ENCODE results near the gene CSMD2.

Gene CSMD2

GRCh38 chr1:33986390-33987095 lies 178.5 kb downstream of the CSMD2 start:
- Histone ChIP-seq H3K4me3 (ENCODE audit: low read depth, low read length) (no peak overlapping the region), H3K9me3 (ENCODE audit: control insufficient read depth, insufficient read depth, low read length) (no peaks in the 10 kb centered on the region), H3K36me3 (ENCODE audit: control insufficient read depth, insufficient read depth, low read length) (no peaks in the 10 kb centered on the region), H3K27me3 (ENCODE audit: control insufficient read depth, insufficient read depth, low read length) (no peaks in the 10 kb centered on the region), H3K9ac (ENCODE audit: low read depth, low read length) (no peak overlapping the region), H3K4me1 (ENCODE audit: control insufficient read depth, insufficient read depth, low read length) (no peaks in the 10 kb centered on the region)

DNA sequence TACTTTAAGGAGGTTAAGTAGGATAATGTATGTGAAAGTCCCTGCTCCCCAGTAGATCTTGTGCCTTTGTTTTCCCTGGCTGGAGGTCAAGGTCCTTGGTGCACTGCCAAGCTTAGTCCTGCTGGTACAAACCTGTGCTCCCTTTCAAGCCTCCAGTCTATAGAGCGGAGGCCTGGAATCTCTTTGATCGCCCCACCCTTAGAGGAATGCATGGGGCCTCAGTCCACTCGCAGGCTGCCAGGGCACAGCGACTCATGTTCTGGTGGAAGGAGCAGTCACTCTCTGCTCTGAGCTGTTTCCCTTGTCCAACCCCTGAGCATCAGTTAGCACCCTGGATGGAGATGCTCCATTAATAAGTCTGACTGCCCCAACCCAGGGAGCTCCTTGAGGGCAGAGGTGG lies 179.4 kb downstream of the CSMD2 start:
- Histone ChIP-seq H3K4me3 (ENCODE audit: low read depth, low read length) (no peak overlapping the region), H3K27me3 (ENCODE audit: control insufficient read depth, insufficient read depth, low read length) (no peaks in the 10 kb centered on the region), H3K9ac (ENCODE audit: low read depth, low read length) (no peak overlapping the region), H3K4me1 (ENCODE audit: control insufficient read depth, insufficient read depth, low read length) (no peaks in the 10 kb centered on the region), H3K9me3 (ENCODE audit: control insufficient read depth, insufficient read depth, low read length) (no peaks in the 10 kb centered on the region), H3K36me3 (ENCODE audit: control insufficient read depth, insufficient read depth, low read length) (no peaks in the 10 kb centered on the region)

DNA sequence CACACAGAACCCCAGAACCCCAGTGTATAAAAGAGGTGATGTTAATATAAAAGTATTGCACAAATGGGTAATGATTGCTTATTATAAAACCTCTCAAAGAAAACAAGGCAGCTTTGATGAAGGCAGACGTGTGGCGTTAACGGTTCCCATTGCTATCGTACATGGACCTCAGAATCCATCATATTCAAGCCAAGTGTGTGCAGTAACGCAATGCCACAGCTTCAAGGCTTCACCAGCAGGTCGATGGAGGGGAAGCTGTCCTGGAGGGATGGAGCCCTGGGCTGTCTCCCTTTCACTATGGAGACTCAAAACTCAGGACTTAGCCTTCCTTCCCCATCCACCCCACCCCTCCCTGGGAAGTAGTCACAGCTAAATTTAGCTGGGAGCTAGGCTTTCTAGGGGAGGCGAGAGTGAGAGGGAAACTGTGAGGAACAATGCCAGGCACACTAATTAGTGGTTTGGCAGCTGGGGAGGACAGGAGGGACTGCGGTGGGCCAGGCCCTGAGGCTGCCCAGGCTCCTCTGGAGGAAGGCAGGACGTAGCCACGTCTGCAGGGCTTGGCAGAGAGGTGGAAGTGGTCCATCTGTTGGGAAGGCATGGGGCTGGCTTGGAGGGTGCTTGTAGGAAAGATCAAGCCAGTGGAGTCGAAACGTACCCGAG lies 180.0 kb downstream of the CSMD2 start:
- no peak overlapping the region for H3K9ac ChIP-seq (ENCODE audit: low read depth, low read length)
- H3K36me3 ChIP-seq (ENCODE audit: control insufficient read depth, insufficient read depth, low read length): no peaks in the 10 kb centered on the region
- H3K4me3 ChIP-seq (ENCODE audit: low read depth, low read length): no peak overlapping the region
- no peaks in the 10 kb centered on the region for H3K9me3 ChIP-seq (ENCODE audit: control insufficient read depth, insufficient read depth, low read length)
- H3K27me3 ChIP-seq (ENCODE audit: control insufficient read depth, insufficient read depth, low read length): no peaks in the 10 kb centered on the region
- H3K4me1 ChIP-seq (ENCODE audit: control insufficient read depth, insufficient read depth, low read length): no peaks in the 10 kb centered on the region

- H3K9ac ChIP-seq (ENCODE audit: low read depth, low read length): no peak overlapping the region
- H3K27me3 ChIP-seq (ENCODE audit: control insufficient read depth, insufficient read depth, low read length): no peaks in the 10 kb centered on the region
- H3K4me3 ChIP-seq (ENCODE audit: low read depth, low read length): no peak overlapping the region
- H3K9me3 ChIP-seq (ENCODE audit: control insufficient read depth, insufficient read depth, low read length): no peaks in the 10 kb centered on the region
- H3K4me1 ChIP-seq (ENCODE audit: control insufficient read depth, insufficient read depth, low read length): no peaks in the 10 kb centered on the region
- H3K36me3 ChIP-seq (ENCODE audit: control insufficient read depth, insufficient read depth, low read length): no peaks in the 10 kb centered on the region
Observed at GRCh38 chr1:33982419-33982818, 182.6 kb downstream of the CSMD2 start.

DNA sequence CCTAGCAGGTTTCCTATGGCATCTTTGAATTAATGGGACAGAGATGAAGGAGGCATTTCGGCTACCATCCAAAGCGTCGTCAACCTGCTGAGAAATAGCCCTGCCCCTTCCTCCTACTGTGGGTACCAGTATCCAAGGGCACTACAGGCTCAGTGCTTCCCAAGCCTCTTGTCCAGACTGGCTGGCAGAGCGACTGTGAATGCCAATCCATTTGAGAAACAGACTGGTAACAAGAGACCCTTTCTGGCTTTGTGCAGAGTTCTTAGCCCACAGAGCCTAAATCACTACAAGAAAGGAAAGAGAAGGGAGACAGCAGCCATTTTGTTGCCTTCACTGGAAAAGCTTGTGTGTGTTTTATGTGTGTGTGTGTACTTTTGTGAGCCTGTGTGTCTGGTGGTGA lies 185.7 kb downstream of the CSMD2 start:
- Histone ChIP-seq H3K4me3 (ENCODE audit: low read depth, low read length) (no peak overlapping the region), H3K9me3 (ENCODE audit: control insufficient read depth, insufficient read depth, low read length) (no peaks in the 10 kb centered on the region), H3K9ac (ENCODE audit: low read depth, low read length) (no peak overlapping the region), H3K27me3 (ENCODE audit: control insufficient read depth, insufficient read depth, low read length) (no peaks in the 10 kb centered on the region), H3K4me1 (ENCODE audit: control insufficient read depth, insufficient read depth, low read length) (no peaks in the 10 kb centered on the region), H3K36me3 (ENCODE audit: control insufficient read depth, insufficient read depth, low read length) (no peaks in the 10 kb centered on the region)

- H3K27me3 ChIP-seq (ENCODE audit: control insufficient read depth, insufficient read depth, low read length): no peaks in the 10 kb centered on the region
- no peak overlapping the region for H3K4me3 ChIP-seq (ENCODE audit: low read depth, low read length)
- no peaks in the 10 kb centered on the region for H3K4me1 ChIP-seq (ENCODE audit: control insufficient read depth, insufficient read depth, low read length)
- no peaks in the 10 kb centered on the region for H3K9me3 ChIP-seq (ENCODE audit: control insufficient read depth, insufficient read depth, low read length)
- no peak overlapping the region for H3K9ac ChIP-seq (ENCODE audit: low read depth, low read length)
- H3K36me3 ChIP-seq (ENCODE audit: control insufficient read depth, insufficient read depth, low read length): no peaks in the 10 kb centered on the region
Observed at GRCh38 chr1:33975961-33976360, 189.1 kb downstream of the CSMD2 start.

GRCh38 chr1:33973799-33974545 lies 191.1 kb downstream of the CSMD2 start:
- no peaks in the 10 kb centered on the region for H3K4me1 ChIP-seq (ENCODE audit: control insufficient read depth, insufficient read depth, low read length)
- no peak overlapping the region for H3K4me3 ChIP-seq (ENCODE audit: low read depth, low read length)
- H3K9me3 ChIP-seq (ENCODE audit: control insufficient read depth, insufficient read depth, low read length): no peaks in the 10 kb centered on the region
- no peak overlapping the region for H3K9ac ChIP-seq (ENCODE audit: low read depth, low read length)
- no peaks in the 10 kb centered on the region for H3K36me3 ChIP-seq (ENCODE audit: control insufficient read depth, insufficient read depth, low read length)
- no peaks in the 10 kb centered on the region for H3K27me3 ChIP-seq (ENCODE audit: control insufficient read depth, insufficient read depth, low read length)

- Histone ChIP-seq H3K4me1 (ENCODE audit: control insufficient read depth, insufficient read depth, low read length) (no peaks in the 10 kb centered on the region), H3K27me3 (ENCODE audit: control insufficient read depth, insufficient read depth, low read length) (no peaks in the 10 kb centered on the region), H3K4me3 (ENCODE audit: low read depth, low read length) (no peak overlapping the region), H3K9me3 (ENCODE audit: control insufficient read depth, insufficient read depth, low read length) (no peaks in the 10 kb centered on the region), H3K9ac (ENCODE audit: low read depth, low read length) (no peak overlapping the region), H3K36me3 (ENCODE audit: control insufficient read depth, insufficient read depth, low read length) (no peaks in the 10 kb centered on the region)
Observed at GRCh38 chr1:33972676-33973395, 192.2 kb downstream of the CSMD2 start.

DNA sequence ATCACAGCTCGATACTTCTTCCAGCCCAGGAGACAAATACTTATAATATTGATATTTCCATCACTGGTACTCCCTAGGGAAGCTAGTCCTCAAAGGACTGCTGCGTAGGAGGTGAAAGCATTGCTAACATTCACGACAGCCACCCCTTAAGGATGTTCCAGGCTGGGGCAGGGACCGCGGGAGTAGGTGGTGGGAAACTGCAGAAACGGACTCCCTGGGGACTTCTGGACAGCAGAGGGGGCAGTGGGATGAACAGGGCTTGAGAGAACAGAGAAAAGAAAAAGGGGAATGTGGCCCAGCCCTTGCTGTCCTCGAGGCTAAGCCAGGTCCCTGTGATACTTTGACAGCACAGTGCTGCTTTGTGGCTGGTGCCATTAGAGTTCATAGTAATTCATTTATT lies 193.1 kb downstream of the CSMD2 start:
- H3K4me1 ChIP-seq (ENCODE audit: control insufficient read depth, insufficient read depth, low read length): no peaks in the 10 kb centered on the region
- no peaks in the 10 kb centered on the region for H3K9me3 ChIP-seq (ENCODE audit: control insufficient read depth, insufficient read depth, low read length)
- H3K4me3 ChIP-seq (ENCODE audit: low read depth, low read length): no peak overlapping the region
- H3K9ac ChIP-seq (ENCODE audit: low read depth, low read length): no peak overlapping the region
- H3K27me3 ChIP-seq (ENCODE audit: control insufficient read depth, insufficient read depth, low read length): no peaks in the 10 kb centered on the region
- H3K36me3 ChIP-seq (ENCODE audit: control insufficient read depth, insufficient read depth, low read length): no peaks in the 10 kb centered on the region

GRCh38 chr1:33971018-33971710 lies 193.9 kb downstream of the CSMD2 start:
- no peaks in the 10 kb centered on the region for H3K9me3 ChIP-seq (ENCODE audit: control insufficient read depth, insufficient read depth, low read length)
- H3K4me1 ChIP-seq (ENCODE audit: control insufficient read depth, insufficient read depth, low read length): no peaks in the 10 kb centered on the region
- no peaks in the 10 kb centered on the region for H3K27me3 ChIP-seq (ENCODE audit: control insufficient read depth, insufficient read depth, low read length)
- H3K36me3 ChIP-seq (ENCODE audit: control insufficient read depth, insufficient read depth, low read length): no peaks in the 10 kb centered on the region
- H3K9ac ChIP-seq (ENCODE audit: low read depth, low read length): no peak overlapping the region
- H3K4me3 ChIP-seq (ENCODE audit: low read depth, low read length): no peak overlapping the region

DNA sequence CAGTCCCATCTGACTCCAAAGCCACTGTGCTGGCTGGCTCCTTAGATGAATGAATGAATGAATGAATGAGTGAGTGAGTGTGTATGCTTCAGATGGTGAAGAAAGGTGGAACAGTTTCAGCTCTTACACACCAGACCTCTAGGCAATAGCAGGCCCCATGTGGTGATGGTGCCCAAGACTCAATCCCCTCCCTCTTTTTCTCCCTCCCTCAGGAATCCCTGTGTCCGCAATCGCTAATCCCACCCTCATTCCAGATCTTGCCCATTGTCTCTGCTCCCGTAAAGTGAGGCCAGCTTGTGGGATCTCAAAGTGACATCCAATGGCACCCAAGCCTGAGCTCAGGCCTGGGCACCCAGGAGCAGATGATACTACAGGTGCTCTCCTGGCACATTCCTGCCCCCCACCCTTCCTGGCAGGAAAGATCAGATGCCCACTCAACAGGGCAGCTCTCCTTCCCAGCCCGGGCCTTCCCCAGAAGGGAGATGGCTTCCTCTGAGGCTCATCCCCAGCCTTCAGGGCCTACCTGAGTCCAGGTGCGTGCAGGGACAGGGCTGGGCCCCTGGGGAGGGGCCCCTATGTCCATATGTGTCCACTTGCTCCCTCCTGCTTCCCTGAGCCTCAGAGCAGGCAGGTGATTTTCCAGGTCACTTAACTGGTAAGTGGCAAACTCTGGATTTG lies 194.7 kb downstream of the CSMD2 start:
- no peaks in the 10 kb centered on the region for H3K27me3 ChIP-seq (ENCODE audit: control insufficient read depth, insufficient read depth, low read length)
- H3K9me3 ChIP-seq (ENCODE audit: control insufficient read depth, insufficient read depth, low read length): no peaks in the 10 kb centered on the region
- H3K9ac ChIP-seq (ENCODE audit: low read depth, low read length): no peak overlapping the region
- no peaks in the 10 kb centered on the region for H3K4me1 ChIP-seq (ENCODE audit: control insufficient read depth, insufficient read depth, low read length)
- no peaks in the 10 kb centered on the region for H3K36me3 ChIP-seq (ENCODE audit: control insufficient read depth, insufficient read depth, low read length)
- no peak overlapping the region for H3K4me3 ChIP-seq (ENCODE audit: low read depth, low read length)
